Mucosa of descending colon (tissue), 3 donors: ENCODE data around the gene FCHO1. TPM values are rescaled to one million over a fixed set of nuclear protein-coding genes. Genes with fewer than 3 reads are reported as not detected.
A peak's percentile ranks its signal among the peaks of the same experiment; 100 is the strongest.

ENCODE experiments used
- ATAC-seq: fragments of 200-7000 bp; cut with Tn5 transposase; one replicate; pipeline ENCODE4 v1.9.1; 2020; ENCODE audit warnings: mild to moderate bottlenecking, moderate library complexity
- DNase-seq, 3 donors: peaks; one replicate each; pipeline ENCODE4 v3.0.0-alpha.2; 2020
- H3K36me3 ChIP-seq: fragments of 200-600 bp; one replicate; pipeline ENCODE4 v1.8.0; 2021; ENCODE audit warnings: low read depth, mild to moderate bottlenecking
- H3K4me1 ChIP-seq: fragments of 200-600 bp; one replicate; pipeline ENCODE4 v1.8.0; 2021; ENCODE audit warnings: low read depth, mild to moderate bottlenecking
- H3K4me3 ChIP-seq: fragments of 200-600 bp; one replicate; pipeline ENCODE4 v1.8.0; 2021; ENCODE audit warnings: mild to moderate bottlenecking
- H3K9me3 ChIP-seq: fragments of 200-600 bp; one replicate; pipeline ENCODE4 v1.8.0; 2021; ENCODE audit warnings: mild to moderate bottlenecking
- intact Hi-C, 2 donors: fragments of 100-400 bp; cut with DNase I in 1 of 2; cut with micrococcal nuclease in 1 of 2; formaldehyde crosslinking; loops; one replicate each; pipeline versions ENCODE4 v1.11.0 to v1.11.1; 2022; cut with DNase I, micrococcal nuclease
- total RNA-seq, 3 donors: library from RNA; stranded (reverse); fragmentation: NEBNext Ultra II Directional in 2 of 3; extraction: Animal tissue kit (Norgen Biotek cat#: 25700) in 2 of 3; gene quantifications; one replicate each; pipeline versions ENCODE4 v1.2.1 to v1.2.4, GENCODE V29; 2021 to 2023
- TF ChIP-seq, protein P1 (sequence below): fragments of 200-600 bp; IDR thresholded peaks from one replicate; pipeline ENCODE4 v1.8.0; 2022; ENCODE audit warnings: antibody characterized with exemption, mild to moderate bottlenecking
- donor health status: DM: no; HTN: no; CAD: no; lungs with moderate emphysema.
- donor health status: DM: no; HTN: no; CAD: no.
- donor health status: DM: no; HTN: yes; CAD: no.

The FCHO1 gene
- total RNA-seq, 3 donors from 2014 or later, result 3.4 to 4.4 (median 4.2) TPM

DNA sequence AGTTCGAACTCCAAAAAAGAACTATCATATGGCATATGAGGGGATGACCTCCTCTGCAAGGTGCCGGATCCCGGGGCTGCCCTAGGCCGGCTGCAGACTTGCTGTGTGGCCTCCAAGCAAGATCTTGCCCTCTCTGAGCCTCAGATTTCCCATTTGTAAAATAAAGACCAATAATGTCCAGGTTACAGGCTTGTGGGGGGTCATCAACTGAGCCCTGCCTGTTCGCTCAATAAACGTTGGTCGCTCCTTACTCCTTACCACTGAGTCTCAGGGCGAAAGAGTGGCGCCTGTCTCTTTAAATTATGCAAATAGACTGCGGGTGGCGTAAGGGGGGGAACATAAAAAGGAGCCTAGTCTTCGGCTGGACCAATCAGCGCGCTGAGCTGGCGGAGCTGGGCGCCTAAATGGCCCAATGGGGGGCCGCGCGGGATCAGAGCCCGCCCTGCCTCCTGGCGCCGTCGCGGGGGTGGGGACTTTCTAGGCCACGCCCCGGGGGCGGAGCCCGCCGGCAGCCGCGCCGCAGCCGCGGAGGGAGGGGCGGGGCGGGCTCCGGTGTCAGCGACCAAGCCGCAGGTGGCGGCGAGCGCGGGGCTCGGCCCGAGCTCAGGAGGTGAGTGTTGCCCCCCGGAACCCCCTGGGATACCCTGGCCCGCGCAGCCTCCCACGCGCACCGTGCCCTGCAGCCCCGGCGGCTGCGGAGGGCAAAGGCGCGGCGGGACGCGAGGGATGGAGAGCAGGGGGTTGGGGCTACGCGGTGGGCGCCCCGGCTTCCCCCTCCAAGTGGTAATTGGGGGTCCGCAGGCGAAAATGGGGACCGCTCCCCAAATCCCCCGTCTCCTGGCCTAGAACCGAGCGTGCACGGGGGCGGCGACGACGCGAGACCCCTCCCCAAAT is 3.8 kb upstream of the FCHO1 start:
- Histone ChIP-seq H3K36me3 (no peaks in the 10 kb centered on the region), H3K4me3 (no peak overlapping the region), H3K4me1 (peaks cover 12% of the 10 kb centered on the region), H3K9me3 (no peaks in the 10 kb centered on the region)
- TF ChIP-seq, protein P1, sequence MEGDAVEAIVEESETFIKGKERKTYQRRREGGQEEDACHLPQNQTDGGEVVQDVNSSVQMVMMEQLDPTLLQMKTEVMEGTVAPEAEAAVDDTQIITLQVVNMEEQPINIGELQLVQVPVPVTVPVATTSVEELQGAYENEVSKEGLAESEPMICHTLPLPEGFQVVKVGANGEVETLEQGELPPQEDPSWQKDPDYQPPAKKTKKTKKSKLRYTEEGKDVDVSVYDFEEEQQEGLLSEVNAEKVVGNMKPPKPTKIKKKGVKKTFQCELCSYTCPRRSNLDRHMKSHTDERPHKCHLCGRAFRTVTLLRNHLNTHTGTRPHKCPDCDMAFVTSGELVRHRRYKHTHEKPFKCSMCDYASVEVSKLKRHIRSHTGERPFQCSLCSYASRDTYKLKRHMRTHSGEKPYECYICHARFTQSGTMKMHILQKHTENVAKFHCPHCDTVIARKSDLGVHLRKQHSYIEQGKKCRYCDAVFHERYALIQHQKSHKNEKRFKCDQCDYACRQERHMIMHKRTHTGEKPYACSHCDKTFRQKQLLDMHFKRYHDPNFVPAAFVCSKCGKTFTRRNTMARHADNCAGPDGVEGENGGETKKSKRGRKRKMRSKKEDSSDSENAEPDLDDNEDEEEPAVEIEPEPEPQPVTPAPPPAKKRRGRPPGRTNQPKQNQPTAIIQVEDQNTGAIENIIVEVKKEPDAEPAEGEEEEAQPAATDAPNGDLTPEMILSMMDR, result no peak
- peak; percentile 92 to 97 (median 94) for DNase-seq
- ATAC-seq, result peak; percentile 97
- intact Hi-C loops, result no loop called here

DNA sequence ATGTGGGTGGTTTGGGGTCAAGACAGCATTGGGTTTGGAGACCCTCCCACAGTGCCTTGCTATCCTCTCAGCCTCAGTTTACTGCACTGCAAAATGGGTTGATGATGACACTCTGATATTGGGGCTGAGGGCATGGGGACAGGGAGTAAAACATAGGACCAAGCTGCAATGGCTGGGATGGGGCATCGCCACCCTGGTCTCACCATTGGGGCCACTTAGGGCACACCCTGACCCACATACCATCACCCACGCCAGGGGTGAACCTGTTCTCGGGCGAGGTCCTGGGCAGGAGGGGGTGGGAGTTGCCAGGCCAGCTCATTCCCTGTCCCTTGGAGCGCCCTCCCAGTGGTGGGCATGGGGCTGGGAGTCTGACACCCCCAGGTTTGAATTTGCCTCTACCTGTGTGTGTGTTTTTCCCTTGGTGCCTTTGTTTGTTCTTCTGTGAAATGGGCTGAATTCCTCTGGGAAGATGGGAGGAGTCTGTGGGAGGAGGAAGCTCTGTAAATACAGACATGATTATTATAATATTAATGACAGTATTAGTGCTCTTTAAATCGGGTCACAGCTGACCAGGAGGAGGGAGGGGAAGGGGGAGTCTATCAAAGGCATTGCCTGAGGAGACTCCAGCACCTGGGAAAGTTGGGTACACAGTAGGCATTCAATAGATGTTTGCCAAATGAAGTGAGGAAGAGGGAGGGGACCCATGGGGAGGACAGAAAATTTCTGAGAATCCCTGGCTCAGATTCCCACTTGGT is 2.2 kb upstream of the FCHO1 start:
- Histone ChIP-seq H3K4me3 (no peak overlapping the region), H3K36me3 (no peaks in the 10 kb centered on the region), H3K4me1 (peaks cover 12% of the 10 kb centered on the region), H3K9me3 (no peaks in the 10 kb centered on the region)
- ATAC-seq (no peak), DNase-seq (no peak)
- intact Hi-C loops, result no loop called here
- TF ChIP-seq, protein P1, result no peak

DNA sequence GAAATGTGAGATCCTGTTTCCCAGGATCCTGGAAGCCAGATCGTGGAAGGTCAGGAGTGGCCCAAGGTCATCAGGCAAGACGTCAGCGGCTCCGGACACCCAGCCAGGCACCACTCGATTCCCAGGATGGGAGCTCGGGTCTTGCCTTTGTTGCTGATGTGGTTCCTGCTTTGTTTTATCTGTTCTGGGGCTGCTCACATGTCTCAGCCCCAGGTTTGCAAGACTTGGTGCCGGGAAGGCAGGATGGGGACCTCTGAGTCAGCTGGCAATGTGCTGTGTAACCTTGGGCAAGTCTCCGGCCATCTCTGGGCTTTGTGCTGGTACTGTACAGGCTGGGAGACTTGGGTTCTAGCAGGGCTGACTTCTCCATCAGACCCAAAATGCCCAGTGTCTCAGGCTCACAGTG is 1.4 kb upstream of the FCHO1 start:
- Histone ChIP-seq H3K36me3 (no peaks in the 10 kb centered on the region), H3K4me1 (peaks cover 12% of the 10 kb centered on the region), H3K4me3 (no peak overlapping the region), H3K9me3 (no peaks in the 10 kb centered on the region)
- no peak for DNase-seq
- no peak for ATAC-seq
- TF ChIP-seq, protein P1, result no peak
- intact Hi-C loops, result no loop called here

DNA sequence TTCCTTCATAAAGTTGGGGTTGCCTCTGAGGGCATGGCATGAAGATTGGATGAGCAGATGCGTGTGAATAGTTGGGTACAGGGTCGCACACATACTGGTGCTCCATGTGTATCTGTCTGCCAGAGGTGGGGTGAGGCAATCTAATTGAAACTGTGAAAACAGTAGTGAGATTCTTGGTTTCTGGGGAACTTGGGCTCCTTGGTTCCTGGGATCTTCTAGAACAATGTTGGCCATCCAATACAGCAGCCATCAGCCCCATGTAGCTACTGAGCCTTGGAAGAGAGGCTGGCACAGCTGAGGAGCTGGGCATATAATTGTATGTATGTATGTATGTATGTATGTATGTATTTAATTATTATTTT is 616 bp downstream of the FCHO1 start:
- TF ChIP-seq, protein P1, result no peak
- Histone ChIP-seq H3K4me1 (peaks cover 12% of the 10 kb centered on the region), H3K4me3 (no peak overlapping the region), H3K36me3 (no peaks in the 10 kb centered on the region), H3K9me3 (no peaks in the 10 kb centered on the region)
- no peak for DNase-seq
- intact Hi-C loops, result no loop called here
- ATAC-seq, result no peak

DNA sequence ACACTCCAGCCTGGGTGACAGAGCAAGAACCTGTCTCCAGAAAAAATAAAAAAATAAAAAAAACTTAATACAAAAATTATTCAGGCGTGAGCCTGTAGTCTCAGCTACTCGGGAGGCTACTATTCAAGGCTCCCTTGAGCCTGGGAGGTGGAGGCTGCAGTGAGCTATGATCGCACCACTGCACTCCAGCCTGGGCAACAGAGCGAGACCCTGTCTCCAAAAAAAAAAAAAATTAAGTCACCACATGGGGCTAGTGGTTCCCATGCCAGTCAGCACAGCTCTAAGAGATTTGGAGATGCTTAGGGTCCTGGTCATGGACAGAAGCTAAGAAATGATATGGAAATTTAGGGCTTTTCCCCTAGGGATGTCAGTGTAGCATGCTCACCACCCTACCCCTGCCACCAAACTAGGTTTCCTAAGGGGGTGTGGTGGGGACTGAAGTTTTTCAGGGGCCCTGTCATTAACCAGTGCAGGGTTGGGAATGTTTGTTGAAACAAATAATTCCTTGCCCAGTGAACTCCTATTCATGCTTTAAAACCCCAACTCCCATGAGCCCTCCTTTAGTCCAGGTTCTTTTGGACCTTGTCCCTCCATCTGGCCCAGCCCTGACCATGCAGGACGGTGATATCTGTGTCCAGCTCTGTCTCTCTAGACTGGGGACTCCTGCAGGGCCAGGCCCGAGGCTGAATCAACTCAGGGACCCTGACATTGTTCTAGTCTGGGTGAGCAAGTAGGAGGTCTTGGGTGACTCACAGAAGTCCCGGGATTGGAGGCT is 1.8 kb downstream of the FCHO1 start:
- intact Hi-C loops, result no loop called here
- Histone ChIP-seq H3K9me3 (no peaks in the 10 kb centered on the region), H3K4me3 (no peak overlapping the region), H3K4me1 (peaks cover 2% of the 10 kb centered on the region), H3K36me3 (no peaks in the 10 kb centered on the region)
- ATAC-seq (no peak), DNase-seq (no peak)
- TF ChIP-seq, protein P1, result no peak
